HG03108 (cell line): ENCODE results near the gene FANCD2OS.
"Not testable (repeated sequence)": the region's sequence is repeated elsewhere in the genome, so short reads cannot be mapped to it uniquely, and the experiment has no call there.

Source experiments
- ATAC-seq: cut with Tn5 transposase; IDR thresholded peaks from one replicate; pipeline ENCODE4 v1.9.1; 2021; ENCODE audit warnings: moderate library complexity; ENCODE audit not compliant: unreplicated experiment

FANCD2OS gene

GRCh38 chr3:10099041-10099440 is 9.0 kb downstream of the FANCD2OS start:
- ATAC-seq: no peak

GRCh38 chr3:10093678-10094077 is 14.4 kb downstream of the FANCD2OS start:
- no peak for ATAC-seq

- not testable (repeated sequence) for ATAC-seq
Observed at GRCh38 chr3:10091387-10091786, 16.7 kb downstream of the FANCD2OS start.

- ATAC-seq: not testable (repeated sequence)
Observed at GRCh38 chr3:10090774-10091173, 17.3 kb downstream of the FANCD2OS start.

GRCh38 chr3:10090179-10090578 is 17.9 kb downstream of the FANCD2OS start:
- no peak for ATAC-seq

- ATAC-seq: no peak
Observed at GRCh38 chr3:10088256-10088655, 19.8 kb downstream of the FANCD2OS start.

GRCh38 chr3:10085738-10086137 is 22.3 kb downstream of the FANCD2OS start:
- no peak for ATAC-seq

- no peak for ATAC-seq
Observed at GRCh38 chr3:10081871-10082270, 26.2 kb downstream of the FANCD2OS start.

GRCh38 chr3:10074666-10075065 is 33.4 kb downstream of the FANCD2OS start:
- ATAC-seq: no peak

GRCh38 chr3:10070077-10070476 is 38.0 kb downstream of the FANCD2OS start:
- not testable (repeated sequence) for ATAC-seq

- ATAC-seq: no peak
Observed at GRCh38 chr3:10055097-10055496, 53.0 kb downstream of the FANCD2OS start.
